ENCODE results near the gene TSC22D2. TPM values are rescaled to one million over a fixed set of nuclear protein-coding genes. Genes with fewer than 3 reads are reported as not detected.

Gene TSC22D2
- total RNA-seq, 2 experiments from 2014 or later, result 47.3 to 49.3 TPM

GRCh38 chr3:150388498-150389418 is 19.3 kb upstream of the TSC22D2 start:
- CTCF ChIA-PET, result no interaction called here
- no peak overlapping the region for H3K27ac Mint-ChIP-seq
- H3K4me3 Mint-ChIP-seq, result no peak overlapping the region
- Histone ChIP-seq H3K4me1 (ENCODE audit: insufficient read depth, low read length) (peaks cover 15% of the 10 kb centered on the region), H3K9me3 (ENCODE audit: control insufficient read depth in 1 of 2, insufficient read depth in 1 of 2, low read length in 2 of 2) (no peaks in the 10 kb centered on the region), H3K36me3 (ENCODE audit: insufficient read depth, low read length) (no peaks in the 10 kb centered on the region), H3K27ac (ENCODE audit: low read depth in 1 of 2, low read length in 2 of 2) (no peak overlapping the region), H3K4me3 (ENCODE audit: low read length) (no peak overlapping the region), H3K27me3 (ENCODE audit: control insufficient read depth in 1 of 2, insufficient read depth in 2 of 2, low read length in 2 of 2) (no peaks in the 10 kb centered on the region)
- ATAC-seq (ENCODE audit: poor library complexity) (no peak), DNase-seq (no peak)
- POLR2A ChIA-PET, result interaction anchor here (2.4 kb wide), 1 partner anchor 20 kb away, joined by 11 read pairs; the partner anchor contains the start of gene TSC22D2
- H3K9me3 Mint-ChIP-seq, result no peaks in the 10 kb centered on the region
- H3K4me1 Mint-ChIP-seq (ENCODE audit: low read depth), result peaks cover 20% of the 10 kb centered on the region
- no peaks in the 10 kb centered on the region for H3K36me3 Mint-ChIP-seq (ENCODE audit: low read depth)
- no peak for TF ChIP-seq CTCF (IDR thresholded peaks at IDR 0.05)
- no peaks in the 10 kb centered on the region for H3K27me3 Mint-ChIP-seq
- intact Hi-C loops (cut with DNase I, micrococcal nuclease), result no loop called here

- ChIA-PET POLR2A (interaction anchor here (2.4 kb wide), 1 partner anchor 18 kb away, joined by 11 read pairs; the partner anchor contains the start of gene TSC22D2), CTCF (interaction anchor here (0.6 kb wide), 1 partner anchor 84 kb away, joined by 3 read pairs; no protein-coding TSS in a partner anchor)
- intact Hi-C loops (cut with DNase I, micrococcal nuclease), result no loop called here
- peaks cover 13% of the 10 kb centered on the region for H3K4me1 Mint-ChIP-seq (ENCODE audit: low read depth)
- Histone ChIP-seq H3K36me3 (ENCODE audit: insufficient read depth, low read length) (no peaks in the 10 kb centered on the region), H3K27ac (ENCODE audit: low read depth in 1 of 2, low read length in 2 of 2) (no peak overlapping the region), H3K27me3 (ENCODE audit: control insufficient read depth in 1 of 2, insufficient read depth in 2 of 2, low read length in 2 of 2) (no peaks in the 10 kb centered on the region), H3K9me3 (ENCODE audit: control insufficient read depth in 1 of 2, insufficient read depth in 1 of 2, low read length in 2 of 2) (no peaks in the 10 kb centered on the region), H3K4me1 (ENCODE audit: insufficient read depth, low read length) (peaks cover 7% of the 10 kb centered on the region), H3K4me3 (ENCODE audit: low read length) (no peak overlapping the region)
- no peaks in the 10 kb centered on the region for H3K36me3 Mint-ChIP-seq (ENCODE audit: low read depth)
- DNase-seq (no peak), ATAC-seq (ENCODE audit: poor library complexity) (no peak)
- H3K9me3 Mint-ChIP-seq, result no peaks in the 10 kb centered on the region
- no peak for TF ChIP-seq CTCF (IDR thresholded peaks at IDR 0.05)
- H3K27me3 Mint-ChIP-seq, result no peaks in the 10 kb centered on the region
- no peak overlapping the region for H3K4me3 Mint-ChIP-seq
- H3K27ac Mint-ChIP-seq, result peak overlapping the region; percentile 45
These were observed 18.0 kb upstream of the TSC22D2 start for GRCh38 chr3:150390087-150390486.

GRCh38 chr3:150391161-150391560 is 16.9 kb upstream of the TSC22D2 start:
- Mint-ChIP-seq H3K27me3 (no peaks in the 10 kb centered on the region), H3K27ac (no peak overlapping the region), H3K36me3 (ENCODE audit: low read depth) (no peaks in the 10 kb centered on the region), H3K4me3 (no peak overlapping the region), H3K9me3 (no peaks in the 10 kb centered on the region), H3K4me1 (ENCODE audit: low read depth) (peaks cover 4% of the 10 kb centered on the region)
- ATAC-seq (ENCODE audit: poor library complexity) (no peak), DNase-seq (no peak)
- CTCF ChIA-PET, result no interaction called here
- no peak overlapping the region for H3K4me3 ChIP-seq (ENCODE audit: low read length)
- no peak overlapping the region for H3K27ac ChIP-seq (ENCODE audit: low read depth in 1 of 2, low read length in 2 of 2)
- no peaks in the 10 kb centered on the region for H3K9me3 ChIP-seq (ENCODE audit: control insufficient read depth in 1 of 2, insufficient read depth in 1 of 2, low read length in 2 of 2)
- POLR2A ChIA-PET, result interaction anchor here (2.4 kb wide), 1 partner anchor 17 kb away, joined by 11 read pairs; the partner anchor contains the start of gene TSC22D2
- TF ChIP-seq CTCF (IDR thresholded peaks at IDR 0.05), result no peak
- H3K36me3 ChIP-seq (ENCODE audit: insufficient read depth, low read length), result no peaks in the 10 kb centered on the region
- H3K4me1 ChIP-seq (ENCODE audit: insufficient read depth, low read length), result no peaks in the 10 kb centered on the region
- H3K27me3 ChIP-seq (ENCODE audit: control insufficient read depth in 1 of 2, insufficient read depth in 2 of 2, low read length in 2 of 2), result no peaks in the 10 kb centered on the region
- intact Hi-C loops (cut with DNase I, micrococcal nuclease), result no loop called here

All from CD4-positive, alpha-beta T cell (primary cell).